NCI-H2081 (cell line): ENCODE data around the gene MMS22L.
"Not testable (repeated sequence)": the region's sequence is repeated elsewhere in the genome, so short reads cannot be mapped to it uniquely, and the experiment has no call there.

ENCODE experiments used
- DNase-seq, 2 experiments: peaks; one replicate each; lab custom pipeline; 2025; lab: John Stamatoyannopoulos, UW

The MMS22L gene

DNA sequence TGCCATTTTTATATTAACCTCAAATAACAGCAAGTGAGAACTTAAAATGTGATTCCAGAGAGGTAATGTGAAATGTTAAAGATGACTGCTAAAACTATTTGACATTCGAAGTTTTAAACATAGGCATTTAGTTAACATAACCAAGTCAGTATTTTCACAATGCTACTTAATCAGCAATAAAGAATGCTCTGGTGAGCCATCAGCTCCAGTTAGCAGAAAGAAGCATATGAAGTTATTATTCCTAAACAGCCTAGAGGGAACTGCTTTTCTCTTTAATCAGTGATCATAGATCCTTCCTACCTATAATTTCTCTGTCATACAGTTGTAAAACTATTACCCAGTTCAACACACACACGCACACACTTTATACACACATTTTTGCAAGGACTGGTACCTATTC, 60.1 kb downstream of the MMS22L start:
- no peak for DNase-seq

- no peak for DNase-seq
These were observed 64.1 kb downstream of the MMS22L start for GRCh38 chr6:97218912-97219311.

- DNase-seq = peak in 1 of 2 experiments; percentile 22
These were observed 67.8 kb downstream of the MMS22L start for GRCh38 chr6:97215157-97215769.

DNA sequence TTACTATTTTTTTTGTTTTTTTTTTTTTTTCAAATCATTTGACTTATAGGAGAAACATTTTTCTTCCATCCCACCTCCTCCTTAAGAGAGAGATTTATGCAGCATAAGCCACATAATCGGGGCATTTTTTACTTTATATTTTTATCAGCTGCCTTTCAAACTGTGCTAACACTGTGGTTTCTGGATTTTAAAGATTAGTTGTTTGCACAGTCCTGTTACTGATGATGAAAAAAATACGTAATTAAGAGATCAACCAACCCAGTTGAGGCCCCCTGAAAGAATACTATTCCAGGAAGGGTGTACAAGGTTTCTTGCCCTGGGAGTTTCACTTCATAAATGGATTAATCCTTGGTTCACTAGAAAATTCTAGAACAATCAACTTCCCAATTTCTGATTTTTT, 68.3 kb downstream of the MMS22L start:
- DNase-seq = no peak

GRCh38 chr6:97207383-97207782, 75.6 kb downstream of the MMS22L start:
- DNase-seq = no peak

- no peak for DNase-seq
These were observed 77.0 kb downstream of the MMS22L start for GRCh38 chr6:97205966-97206365.

- no peak for DNase-seq
These were observed 79.7 kb downstream of the MMS22L start for GRCh38 chr6:97203343-97203742.

GRCh38 chr6:97198046-97198565, 84.9 kb downstream of the MMS22L start:
- no peak for DNase-seq

DNA sequence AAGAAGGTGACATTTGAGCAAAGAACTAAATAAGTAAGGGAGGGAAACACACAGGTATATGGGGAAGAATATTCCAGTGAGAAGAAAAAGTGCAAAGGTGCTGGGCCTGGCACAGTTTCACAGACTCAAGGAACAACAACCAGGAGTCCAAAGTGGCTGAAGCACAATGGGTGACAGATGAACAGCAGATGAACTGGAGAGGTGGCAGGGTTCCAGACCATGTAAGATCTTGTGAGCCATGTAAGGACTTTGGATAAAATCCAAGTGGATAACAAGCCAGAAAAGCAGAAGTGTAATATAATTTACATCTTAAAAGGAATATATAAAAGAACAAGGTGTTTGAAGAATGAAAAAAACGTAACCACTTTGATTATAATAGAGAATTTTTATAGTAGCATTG, 87.9 kb downstream of the MMS22L start:
- no peak for DNase-seq

GRCh38 chr6:97189767-97190166, 93.2 kb downstream of the MMS22L start:
- no peak for DNase-seq

DNA sequence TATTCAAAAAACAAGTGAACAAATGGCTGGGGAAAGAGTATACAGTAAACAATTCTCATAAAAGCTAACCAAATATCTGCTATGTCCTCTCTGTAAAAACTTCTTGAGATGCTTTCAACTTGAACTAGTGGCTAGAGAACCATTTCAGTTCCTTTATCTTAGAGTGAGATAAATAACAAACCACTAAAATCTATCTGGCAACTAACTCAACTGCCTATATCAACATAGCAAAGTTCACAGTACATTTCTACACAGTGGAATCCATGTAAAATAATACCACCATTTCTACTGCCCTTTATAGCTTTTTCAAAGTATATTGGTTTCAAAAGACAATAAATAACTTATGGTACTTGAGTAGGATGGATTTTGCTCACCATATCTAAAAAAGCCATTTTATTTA, 95.1 kb downstream of the MMS22L start:
- DNase-seq = no peak

GRCh38 chr6:97186416-97186999, 96.5 kb downstream of the MMS22L start:
- peak; percentile 45 to 66 for DNase-seq

GRCh38 chr6:97177905-97178304, 105.1 kb downstream of the MMS22L start:
- DNase-seq = no peak

GRCh38 chr6:97176468-97176867, 106.5 kb downstream of the MMS22L start:
- DNase-seq = no peak

DNA sequence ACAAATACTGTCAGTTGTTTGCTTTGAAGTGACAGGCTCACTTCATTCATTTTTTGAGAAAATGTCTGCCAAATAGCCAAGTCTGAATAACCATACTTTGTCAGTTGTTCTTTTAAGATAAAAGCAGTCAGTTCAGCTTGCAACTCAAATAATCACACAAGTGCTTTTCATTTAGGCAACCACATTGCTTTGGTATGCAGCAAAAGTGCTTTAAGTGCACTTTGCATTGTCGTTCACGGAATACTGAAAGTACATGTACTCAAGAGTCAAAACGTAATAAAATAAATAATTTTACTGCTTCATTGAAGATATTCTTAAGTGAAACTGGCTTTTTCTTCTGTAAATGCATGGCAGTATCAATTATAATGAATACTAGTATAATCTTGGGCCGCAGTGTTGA, 107.2 kb downstream of the MMS22L start:
- DNase-seq = no peak

GRCh38 chr6:97174471-97174870, 108.5 kb downstream of the MMS22L start:
- DNase-seq = no peak

DNA sequence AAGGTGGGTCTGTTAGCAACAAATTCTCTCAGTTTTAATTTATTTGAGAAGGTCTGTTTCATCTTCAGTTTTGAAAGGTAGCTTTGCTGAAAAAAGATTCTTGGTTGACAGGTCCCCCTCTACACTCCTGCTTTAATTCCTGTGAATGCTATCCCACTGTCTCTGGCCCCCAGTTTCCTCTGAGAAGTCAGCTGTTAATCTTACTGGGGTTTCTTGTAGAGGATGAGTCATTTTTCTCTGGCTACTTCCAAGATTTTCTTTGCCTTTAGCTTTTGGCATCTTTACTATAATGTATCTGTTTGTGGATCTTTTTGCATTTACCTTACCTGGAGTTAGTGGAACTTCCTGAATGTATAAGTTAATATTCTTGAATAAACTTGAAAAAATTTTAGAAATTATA, 122.7 kb downstream of the MMS22L start:
- no peak for DNase-seq

GRCh38 chr6:97155447-97155846, 127.6 kb downstream of the MMS22L start:
- not testable (repeated sequence) for DNase-seq

GRCh38 chr6:97154015-97154414, 129.0 kb downstream of the MMS22L start:
- DNase-seq = no peak

GRCh38 chr6:97151601-97152000, 131.4 kb downstream of the MMS22L start:
- DNase-seq = no peak

DNA sequence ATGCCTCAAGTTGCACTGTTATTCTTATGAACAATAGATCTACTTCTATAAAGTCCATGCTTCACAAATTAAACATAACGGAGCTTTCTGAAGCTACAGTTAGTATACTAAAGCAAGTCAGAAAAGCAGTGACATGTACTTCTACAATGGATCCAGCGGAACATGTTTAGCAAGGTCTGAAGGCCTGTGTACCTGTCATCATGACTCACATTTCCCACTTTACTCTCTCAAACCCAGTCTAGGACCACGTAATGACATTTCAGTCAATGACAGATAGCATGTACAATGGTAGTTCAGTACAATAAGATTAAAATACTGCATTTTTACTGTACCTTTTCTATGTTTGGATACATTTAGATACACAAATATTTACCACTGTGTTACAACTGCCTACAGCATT, 132.1 kb downstream of the MMS22L start:
- no peak for DNase-seq

- DNase-seq = no peak
These were observed 135.6 kb downstream of the MMS22L start for GRCh38 chr6:97147421-97147820.

DNA sequence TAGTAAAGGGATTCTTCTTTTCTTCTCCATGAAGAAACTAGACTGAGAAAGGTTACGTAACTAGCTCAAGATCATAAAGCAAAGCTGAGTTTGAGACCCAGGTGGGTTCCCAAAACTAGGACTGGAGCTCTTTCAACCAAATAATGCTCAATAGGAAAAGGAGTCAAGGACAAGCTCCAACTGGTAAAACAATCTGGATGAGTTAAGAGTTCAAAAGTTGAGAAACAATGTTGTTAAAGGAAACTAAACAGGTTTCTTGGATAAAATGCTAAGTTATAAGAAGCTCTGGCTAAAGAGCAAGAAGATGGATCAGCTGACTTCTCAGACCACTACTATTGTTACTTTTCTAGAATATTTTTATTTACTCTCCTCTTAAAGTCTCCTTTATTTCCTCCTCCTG, 137.3 kb downstream of the MMS22L start:
- DNase-seq = no peak

DNA sequence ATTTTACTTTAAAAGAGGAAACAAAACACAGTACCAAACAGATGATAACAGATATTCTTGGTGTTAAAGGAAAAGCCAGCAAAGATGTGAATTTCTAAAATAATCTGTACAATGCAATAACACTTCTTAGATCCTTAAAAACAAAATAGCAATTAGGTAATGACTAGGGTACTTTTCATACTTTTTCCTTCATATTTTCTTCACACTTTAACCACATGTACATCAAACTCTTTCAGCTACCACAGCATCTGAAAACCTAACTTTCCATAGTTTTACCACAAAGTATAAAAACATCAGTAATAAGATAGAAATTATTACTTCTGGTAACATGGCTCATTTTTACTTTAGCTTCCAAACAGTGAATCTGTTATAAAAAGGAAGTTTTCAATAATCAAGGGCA, 141.3 kb downstream of the MMS22L start:
- DNase-seq = no peak
